HG02759 (cell line): ENCODE results near the gene ANKRD24.
A peak's percentile ranks its signal among the peaks of the same experiment; 100 is the strongest.
"Not testable (repeated sequence)": the region's sequence is repeated elsewhere in the genome, so short reads cannot be mapped to it uniquely, and the experiment has no call there.

ENCODE experiments used
- ATAC-seq: cut with Tn5 transposase; IDR thresholded peaks from one replicate; pipeline ENCODE4 v1.9.1; 2021; ENCODE audit warnings: mild to moderate bottlenecking, moderate library complexity; ENCODE audit not compliant: unreplicated experiment

ANKRD24 gene

DNA sequence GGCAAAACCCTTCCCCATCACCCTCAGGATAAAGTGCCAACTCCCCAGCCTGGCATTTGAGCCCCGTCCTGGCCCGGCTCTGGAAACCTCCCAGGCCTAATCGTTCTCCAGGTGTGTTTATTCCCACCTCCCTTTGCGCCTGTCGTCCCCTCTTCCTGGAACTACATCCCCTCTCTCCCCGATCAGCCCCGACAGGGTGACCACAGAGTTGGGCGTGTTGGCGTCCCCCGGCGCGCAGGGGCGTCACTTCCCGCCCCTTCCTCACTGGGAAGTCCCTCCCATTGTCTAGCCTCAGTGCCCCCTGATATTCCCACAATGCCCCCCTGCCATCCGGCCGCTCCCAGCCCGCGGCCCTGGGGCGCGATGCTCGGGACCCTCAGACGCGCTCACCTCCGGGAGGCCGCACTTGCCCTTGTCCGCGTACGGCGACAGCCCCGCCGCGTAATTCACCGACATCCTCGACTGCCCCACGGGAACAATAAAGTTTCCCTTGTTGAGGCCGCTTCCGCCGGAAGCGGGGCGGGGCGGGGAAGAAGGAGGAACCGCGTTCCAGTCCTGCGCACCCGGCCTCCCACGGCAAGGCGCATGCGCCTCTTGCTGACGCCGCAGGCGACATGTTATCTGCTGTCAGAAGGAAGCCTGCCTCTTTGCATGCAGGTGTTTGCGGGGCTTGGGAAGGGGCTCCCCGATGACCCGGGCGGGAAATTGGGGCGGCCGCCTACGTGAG lies at the start of gene ANKRD24, which contains the start of gene SIRT6:
Gene ANKRD24 (plus strand): TSS at position 606 of the 727 bp plus-strand sequence. CDS start 3,737 bp downstream, outside the sequence.
Gene SIRT6 (minus strand): TSS at position 480 of the 727 bp plus-strand sequence. CDS start 24 bp downstream, at position 456.
- peak; percentile 88 for ATAC-seq

DNA sequence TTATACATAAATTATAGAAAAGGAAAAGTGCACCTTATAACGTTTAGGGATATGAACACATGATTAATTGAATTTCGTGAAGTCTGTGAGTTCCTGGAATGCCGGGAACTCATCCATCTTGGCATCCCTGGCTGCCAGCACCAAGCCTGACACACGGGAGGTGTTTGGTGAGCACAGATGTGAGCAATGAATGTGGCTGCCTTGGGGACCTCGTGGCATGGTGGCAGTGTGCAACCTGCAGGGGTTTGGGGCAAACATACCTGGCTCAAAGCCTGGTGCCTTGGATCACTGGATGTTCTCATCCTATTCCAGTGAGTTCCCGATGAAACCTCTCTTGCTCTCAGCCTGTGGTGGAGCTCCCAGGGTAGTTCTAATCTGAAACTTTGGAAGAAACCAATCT lies 48.1 kb upstream of the ANKRD24 start:
- no peak for ATAC-seq

DNA sequence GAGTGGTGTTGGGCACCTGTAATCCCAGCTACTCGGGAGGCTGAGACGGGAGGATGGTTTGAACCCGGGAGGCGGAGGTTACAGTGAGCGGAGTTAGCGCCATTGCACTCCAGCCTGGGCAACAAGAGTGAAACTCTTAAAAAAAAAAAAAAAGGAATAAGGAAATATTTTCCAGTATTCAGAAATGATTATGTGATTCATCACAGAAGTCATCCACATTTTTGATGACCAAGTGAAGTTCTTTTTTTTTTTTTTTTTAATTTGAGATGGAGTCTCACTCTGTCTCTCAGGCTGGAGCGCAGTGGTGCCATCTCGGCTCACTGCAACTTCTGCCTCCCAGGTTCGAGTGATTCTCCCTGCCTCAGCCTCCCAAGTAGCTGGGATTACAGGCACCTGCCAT lies 47.1 kb upstream of the ANKRD24 start:
- not testable (repeated sequence) for ATAC-seq

DNA sequence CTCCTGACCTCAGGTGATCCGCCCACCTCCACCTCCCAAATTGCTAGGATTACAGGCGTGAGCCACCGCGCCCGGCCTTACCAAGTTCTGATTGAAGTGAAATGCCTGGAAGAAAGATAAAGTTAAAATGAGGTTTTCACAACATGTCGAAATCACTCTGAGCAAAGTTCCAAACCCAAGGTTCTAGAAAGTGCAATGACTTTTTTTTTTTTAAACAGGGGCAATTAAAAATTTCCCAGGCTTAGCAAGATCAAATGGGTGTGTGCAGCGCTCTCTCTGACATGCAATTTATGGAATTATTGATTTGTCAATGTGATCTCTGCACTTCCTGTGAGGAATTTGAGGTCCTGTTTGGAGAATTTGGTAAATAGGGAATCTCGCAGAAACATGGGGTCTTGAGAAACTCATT lies 45.8 kb upstream of the ANKRD24 start:
- no peak for ATAC-seq

DNA sequence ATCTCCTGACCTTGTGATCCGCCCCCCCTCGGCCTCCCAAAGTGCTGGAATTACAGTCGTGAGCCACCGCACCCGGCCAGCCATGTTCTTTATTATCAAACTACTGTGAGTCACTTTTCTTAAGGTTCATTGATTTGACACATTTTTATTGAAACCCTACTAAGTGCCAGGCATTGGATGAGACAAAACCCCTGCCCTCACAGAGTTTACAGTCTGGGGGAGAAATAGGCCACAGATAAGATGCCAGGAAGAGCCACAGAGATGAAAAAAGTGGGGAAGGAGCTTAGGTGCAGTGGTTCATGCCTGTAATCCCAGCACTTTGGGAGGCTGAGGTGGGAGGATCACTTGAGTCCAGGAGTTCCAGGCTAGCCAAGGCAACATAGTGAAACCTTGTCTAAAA lies 44.0 kb upstream of the ANKRD24 start:
- ATAC-seq = no peak

DNA sequence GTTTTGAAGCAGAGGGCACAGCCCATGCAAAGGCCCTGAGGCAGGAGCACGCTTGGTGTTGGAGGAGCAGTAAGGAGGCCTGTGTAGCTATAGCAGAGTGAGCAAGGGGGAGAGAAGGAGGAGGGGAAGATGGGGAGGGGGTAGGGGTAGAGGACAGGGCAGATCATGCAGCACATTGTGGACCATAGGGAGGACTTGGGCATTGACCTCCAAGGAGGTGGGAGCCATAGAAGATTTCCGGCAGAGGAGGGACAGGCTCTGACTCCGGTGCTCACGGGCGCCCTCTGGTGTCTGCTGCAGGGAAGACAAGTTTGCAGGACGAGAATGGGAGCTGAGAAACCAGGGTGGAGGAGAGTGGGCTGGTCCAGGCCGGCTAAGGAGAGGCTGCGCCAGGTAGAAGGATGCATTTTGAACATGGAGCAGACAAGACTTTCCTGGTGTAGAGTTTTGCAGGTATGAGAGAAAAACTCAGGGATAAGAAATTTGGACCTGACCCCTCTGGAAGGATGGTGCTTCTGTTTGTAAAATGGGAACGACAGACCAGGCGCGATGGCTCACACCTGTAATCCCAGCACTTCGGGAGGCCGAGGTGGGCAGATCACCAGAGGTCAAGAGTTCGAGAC lies 42.8 kb upstream of the ANKRD24 start:
- ATAC-seq = no peak

DNA sequence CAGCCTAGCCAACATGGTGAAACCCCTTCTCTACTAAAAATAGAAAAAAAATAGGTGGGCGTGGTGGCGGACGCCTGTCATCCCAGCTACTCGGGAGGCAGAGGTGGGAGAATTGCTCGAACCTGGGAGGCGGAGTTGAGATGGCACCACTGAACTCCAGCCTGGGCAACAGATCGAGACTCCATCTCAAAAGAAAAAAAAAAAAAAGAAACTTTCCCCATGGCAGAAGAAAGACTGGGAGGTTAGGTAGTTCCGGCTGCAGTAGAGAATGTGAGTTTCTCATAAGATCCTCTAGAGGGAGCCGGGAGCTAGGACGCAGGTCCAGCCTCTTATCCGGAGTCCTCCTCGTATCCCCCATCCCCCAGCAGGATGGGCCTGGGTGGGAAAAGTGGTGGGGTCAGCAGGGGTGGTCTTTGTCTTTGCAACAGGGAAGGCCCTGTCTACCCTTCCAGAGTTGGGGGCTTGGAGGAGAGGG lies 42.2 kb upstream of the ANKRD24 start:
- ATAC-seq = no peak

DNA sequence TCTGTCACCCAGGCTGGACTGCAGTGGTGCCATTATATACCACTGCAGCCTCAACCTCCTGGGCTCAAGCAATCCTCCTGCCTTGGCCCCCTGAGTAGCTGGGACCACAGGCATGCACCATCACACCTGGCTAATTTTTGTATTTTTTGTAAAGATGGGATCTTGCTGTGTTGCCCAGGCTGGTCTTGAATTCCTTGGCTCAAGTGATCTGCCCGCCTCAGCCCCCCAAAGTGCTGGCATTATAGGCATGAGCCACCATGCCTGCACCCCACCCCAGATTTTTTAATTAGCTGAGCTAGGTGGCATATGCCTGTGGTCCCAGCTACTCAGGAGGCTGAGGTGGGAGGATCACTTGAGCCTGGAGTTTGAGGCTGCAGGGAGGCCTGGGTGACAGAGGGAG lies 39.6 kb upstream of the ANKRD24 start:
- ATAC-seq = not testable (repeated sequence)

DNA sequence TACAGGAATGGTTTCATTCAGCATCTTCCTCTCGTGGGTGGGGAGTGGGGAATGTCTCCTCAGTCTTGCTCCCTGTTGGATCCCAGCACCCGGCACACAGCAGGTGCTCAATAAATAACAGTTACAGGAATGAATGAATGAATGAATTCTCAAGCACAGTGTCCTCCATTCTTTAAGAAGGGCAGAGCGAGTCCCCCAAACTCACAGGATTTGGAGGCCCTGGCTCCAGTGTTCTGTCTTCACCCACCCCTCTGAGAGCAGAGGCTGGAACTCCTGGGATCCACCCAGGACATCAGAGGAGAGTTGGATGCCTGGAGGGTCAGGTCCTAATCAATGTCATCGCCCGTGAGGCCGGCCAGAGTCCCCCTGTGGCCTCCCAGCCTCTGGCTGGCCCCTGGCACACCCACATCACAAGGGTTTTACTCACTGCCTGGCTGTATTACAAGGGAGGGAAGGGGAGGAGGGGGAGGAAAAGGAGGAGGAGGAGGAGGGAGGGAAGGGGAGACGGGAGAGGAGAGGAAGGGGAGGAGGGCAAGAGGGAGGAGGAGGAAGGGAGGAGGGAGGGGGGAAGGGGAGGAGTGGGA lies 37.7 kb upstream of the ANKRD24 start:
- ATAC-seq = no peak

DNA sequence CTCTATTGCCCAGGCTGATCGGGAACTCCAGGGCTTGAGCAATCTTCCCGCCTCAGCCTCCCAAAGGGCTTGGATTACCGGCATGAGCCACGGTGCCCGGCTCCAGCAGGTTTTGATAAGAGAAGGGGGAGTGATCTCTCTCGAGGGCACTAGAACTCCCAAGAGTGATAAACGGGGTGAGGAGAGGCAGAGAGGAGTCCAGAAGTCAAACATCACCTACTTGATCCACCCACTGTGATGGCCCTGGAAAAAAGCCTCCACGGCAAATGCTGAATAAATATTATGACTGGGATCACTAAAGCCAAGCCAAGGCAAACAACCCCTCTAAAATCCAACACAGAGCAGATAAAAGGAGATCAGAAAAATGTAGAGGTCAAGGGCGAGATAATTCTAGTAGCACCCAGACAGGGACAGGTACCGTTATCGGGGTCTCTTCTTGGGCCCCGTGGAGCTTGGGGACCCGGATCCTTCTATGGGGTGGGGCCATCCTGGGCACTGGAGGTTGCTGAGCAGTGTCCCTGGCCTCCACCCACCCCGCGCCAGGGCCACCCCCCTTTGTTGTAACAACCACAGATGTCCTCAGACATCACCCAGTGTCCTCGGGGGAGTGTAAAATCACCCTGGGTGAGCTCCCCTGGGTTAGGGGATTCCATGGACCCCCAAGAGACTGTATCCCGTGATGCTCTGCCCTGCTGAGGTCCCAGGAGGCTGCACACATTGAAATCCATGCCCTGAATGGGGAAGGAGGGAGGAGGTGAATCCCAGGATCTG lies 32.8 kb upstream of the ANKRD24 start:
- no peak for ATAC-seq

DNA sequence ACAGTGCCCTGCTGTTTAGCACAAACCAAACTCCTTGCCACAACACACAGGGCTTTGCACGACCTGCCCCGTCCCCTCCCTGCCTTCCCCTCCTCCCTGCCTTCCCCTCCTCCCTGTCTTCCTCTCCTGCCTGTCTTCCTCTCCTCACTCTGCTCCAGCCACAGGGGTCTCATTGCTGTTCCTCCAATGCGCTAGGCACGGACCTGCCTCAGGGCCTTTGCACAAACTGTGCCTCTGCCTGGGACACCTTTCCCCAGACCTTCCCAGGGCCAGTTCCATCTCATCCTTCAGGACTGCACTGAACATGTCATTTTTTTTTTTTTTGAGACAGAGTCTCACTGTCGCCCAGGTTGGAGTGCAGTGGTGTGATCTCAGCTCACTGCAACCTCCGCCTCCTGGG lies 30.9 kb upstream of the ANKRD24 start:
- no peak for ATAC-seq

DNA sequence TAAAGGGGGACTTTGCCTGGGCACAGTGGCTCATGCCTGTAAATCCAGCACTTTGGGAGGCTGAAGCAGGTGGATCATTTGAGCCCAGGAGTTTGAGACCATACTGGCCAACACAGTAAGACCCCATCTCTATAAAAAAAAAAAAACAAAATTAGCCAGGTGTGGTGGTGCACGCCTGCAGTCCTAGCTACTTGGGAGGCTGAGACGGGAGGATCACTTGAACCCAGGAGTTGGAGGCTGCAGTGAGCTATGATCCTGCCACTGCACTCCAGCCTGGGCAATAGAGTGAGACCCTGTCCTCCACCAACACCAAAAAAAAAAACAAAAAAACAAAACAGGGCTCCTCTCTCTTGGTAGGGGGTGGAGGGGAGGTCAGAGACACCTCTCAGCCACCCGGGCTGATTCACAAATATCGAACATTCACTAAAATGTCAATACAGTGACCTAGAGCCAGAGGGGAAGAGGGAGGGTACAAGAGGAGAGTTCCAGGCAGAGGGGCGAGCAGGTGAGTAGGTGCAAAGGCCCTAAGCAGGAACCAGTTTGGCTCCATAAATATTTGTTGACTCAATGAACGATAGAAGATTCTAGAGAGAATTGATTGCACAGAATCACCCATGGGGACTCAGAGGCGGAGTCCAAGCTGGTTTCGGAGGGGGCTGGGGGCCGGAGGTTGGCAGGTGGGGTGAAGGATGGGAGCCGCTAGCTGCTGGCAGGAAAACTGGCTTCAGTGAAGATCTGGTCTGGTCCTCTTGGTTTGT lies 30.1 kb upstream of the ANKRD24 start:
- ATAC-seq = no peak

DNA sequence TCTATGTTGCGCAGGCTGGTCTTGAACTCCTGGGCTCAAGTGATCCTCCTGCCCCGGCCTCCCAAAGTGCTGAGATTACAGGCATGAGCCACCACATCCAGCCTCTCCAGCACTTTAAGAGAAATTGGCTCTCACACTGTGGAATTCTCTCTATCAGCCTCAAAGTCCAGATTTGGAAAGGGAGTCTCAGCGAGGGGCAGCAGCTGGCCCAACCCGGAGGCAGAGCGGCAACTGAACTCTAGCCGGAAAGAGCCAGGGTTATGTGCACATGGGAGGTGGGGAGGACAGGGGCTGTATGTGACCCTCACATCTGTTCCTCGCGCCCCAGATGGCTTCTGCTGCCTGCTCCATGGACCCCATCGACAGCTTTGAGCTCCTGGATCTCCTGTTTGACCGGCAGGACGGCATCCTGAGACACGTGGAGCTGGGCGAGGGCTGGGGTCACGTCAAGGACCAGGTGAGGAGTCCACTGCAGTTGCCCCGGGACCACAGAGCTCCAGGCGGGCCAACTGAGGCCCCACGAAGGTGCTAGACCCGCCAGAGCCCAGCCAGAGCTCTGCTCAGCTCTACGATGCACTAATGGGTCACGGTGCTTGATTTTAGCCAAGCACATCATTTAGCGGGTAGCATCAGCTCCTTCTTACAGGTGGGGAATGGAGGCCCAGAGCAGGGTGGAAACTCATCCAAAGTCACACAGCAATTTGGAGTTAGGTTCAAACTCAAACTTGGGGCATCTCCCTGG lies 27.7 kb upstream of the ANKRD24 start:
- ATAC-seq = no peak

DNA sequence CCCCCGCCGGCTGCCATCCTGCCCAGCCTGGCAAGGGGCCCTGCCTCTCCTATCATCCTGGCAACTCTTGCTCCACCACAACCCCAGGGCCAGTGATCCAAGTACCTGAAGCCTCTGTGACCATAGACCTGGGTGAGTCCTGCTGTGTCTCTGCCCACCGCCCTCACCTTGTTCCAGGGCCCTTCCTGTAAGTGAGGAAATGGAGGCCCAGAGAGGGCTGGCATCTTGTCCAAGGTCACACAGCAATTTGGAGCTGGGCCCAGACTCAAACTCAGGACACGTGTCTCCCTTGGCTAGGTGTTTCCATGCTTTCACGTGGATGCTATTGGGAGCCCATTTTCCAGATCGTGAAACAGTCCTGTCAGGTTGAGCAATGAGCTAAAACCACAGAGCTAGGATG lies 25.3 kb upstream of the ANKRD24 start:
- no peak for ATAC-seq

DNA sequence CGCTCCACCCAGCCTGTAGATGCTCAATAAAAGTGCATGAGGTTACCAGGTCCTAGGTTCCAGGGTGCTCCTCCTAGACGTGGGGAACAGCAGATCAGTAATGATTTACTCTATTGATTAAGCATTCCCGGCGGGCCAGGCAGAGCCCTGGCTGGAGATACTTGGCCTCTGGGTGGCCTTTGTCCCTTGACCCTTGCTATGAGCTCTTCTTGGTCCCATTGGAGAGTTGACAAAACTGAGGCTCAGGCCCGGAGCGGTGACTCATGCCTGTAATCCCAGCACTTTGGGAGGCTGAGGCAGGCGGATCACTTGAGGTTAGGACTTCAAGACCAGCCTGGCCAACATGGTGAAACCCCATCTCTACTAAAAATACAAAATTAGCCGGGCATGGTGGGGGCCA lies 24.5 kb upstream of the ANKRD24 start:
- ATAC-seq = not testable (repeated sequence)

DNA sequence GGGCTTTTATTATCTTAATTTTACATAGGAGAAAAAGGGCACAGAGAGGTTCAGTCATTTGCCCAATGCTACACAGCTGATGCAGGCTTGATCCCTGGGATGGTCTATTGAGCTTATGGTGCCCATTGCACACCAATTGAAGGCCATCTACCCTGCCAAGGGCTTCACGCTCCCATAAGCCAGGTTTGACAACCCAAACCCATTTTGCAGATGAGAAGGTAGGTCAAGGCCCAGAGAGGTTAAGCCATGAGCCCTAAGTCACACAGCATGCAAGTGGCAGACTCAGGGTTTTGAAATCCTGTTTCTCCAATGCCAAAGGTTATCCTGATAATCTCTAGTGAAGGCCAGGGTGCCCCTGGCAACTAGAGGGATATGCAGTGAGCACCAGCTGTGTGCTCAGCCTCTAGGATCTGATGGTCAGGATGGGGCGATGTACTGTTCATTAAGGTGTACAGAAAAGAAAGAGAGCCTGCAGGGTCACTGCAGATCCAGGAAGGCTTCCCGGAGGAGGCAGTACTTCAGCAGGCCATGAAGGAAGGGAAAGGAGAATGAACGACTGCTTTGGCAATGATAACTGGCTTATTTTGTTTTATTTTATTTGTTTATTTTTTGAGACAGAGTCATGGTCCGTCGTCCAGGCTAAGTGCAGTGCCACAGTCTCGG lies 20.9 kb upstream of the ANKRD24 start:
- ATAC-seq = no peak

DNA sequence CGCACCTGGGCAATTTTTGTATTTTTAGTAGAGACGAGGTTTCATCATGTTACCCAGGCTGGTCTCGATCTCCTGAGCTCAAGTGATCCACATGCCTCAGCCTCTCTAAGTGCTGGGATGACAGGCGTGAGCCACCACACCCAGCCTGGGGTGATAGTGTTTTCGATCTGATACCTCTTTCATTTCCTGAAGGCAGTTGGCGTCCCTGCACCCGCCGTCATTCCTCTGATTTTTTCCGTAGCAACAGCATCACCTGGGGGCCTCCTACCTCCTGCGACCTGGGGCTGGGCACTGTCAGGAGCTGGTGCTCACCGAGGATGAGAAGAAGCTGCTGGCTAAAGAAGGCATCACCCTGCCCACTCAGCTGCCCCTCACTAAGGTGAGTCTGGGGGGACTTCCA lies 18.2 kb upstream of the ANKRD24 start:
- ATAC-seq = no peak

DNA sequence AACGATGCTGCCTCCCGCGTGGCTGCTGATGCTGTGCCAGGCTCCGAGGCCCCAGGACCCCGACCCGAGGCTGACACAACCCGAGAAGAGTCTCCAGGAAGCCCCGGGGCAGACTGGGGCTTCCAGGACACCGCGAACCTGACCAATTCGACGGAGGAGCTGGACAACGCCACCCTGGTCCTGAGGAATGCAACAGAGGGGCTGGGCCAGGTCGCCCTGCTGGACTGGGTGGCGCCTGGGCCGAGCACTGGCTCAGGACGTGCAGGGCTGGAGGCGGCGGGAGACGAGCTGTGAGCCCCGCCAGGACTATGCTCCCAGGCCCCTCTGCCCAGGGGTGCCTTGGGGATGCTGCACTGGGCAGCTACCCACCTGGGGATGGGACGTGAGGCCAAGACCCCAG lies 10.8 kb upstream of the ANKRD24 start:
- ATAC-seq = no peak

DNA sequence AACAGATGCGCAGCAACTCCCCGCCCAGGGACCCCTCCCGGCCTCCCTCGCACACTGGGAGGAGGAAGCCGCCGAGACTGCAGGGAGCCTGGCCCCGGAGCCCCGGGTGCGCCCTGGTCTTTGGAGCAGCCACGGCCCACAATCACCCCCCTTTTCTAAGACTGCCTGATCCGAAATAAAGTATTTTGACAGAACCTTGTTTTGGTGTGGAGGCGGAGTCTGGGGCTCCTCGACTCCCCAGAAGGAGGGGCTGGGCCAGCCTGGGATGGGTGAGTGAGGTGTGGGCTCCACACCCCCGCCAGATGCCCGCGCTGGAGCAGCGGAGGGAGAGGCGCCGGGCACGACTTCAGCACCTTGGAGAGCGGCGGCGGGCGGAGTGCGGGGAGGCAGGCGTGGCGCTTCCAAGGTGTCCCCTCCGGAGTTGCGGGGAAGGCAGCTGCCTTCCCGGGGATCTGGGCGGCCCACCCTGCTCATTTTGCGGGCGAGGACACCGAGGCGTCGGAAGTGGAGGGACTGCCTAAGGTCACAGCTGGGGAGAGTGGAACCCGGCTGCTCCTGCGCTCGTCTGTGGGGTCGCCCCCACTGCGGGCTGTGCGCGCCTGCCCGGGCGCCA lies 9.5 kb upstream of the ANKRD24 start:
- no peak for ATAC-seq
